GM12892 (cell line): ENCODE measurements around the gene SMNDC1.

Experiments
- POLR2A ChIP-seq: IDR thresholded peaks from 2 replicates; pipeline ENCODE4 v1.6.1; 2011; ENCODE audit warnings: low read depth, low read length, control low read depth
- POLR2AphosphoS5 ChIP-seq: IDR thresholded peaks from 2 replicates; pipeline ENCODE4 v1.6.1; 2011; ENCODE audit warnings: low read depth, low read length, control low read depth
- TAF1 ChIP-seq: IDR thresholded peaks from 2 replicates; pipeline ENCODE4 v1.6.1; 2011; ENCODE audit warnings: low read depth, mild to moderate bottlenecking, control low read depth, low read length, borderline replicate concordance

DNA sequence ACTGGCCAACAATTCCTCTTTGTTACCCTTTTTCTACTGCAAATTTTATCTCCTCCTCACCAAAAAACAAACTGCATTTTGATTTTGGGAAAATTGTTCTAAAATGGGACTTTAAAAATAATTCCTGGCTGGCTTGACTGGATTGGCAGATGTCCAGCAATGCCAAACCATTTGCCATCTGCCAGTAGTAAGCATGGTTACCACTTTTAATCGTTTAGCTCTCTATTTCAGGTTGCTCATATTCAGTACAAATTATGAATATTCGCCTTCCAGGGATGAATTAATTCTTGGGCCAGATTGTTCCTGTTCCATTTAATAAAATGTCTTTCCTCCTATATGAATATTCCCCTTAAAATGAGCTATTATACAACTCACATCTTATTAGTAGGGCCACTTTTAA lies 35.7 kb downstream of the SMNDC1 start:
- TF ChIP-seq POLR2A (no peak), TAF1 (no peak), POLR2AphosphoS5 (no peak)
